Mucosa of stomach (tissue), 1 donor: ENCODE results near the gene ATP6V0A4.
"Not testable (repeated sequence)": the region's sequence is repeated elsewhere in the genome, so short reads cannot be mapped to it uniquely, and the experiment has no call there.

ENCODE experiments used
- H3K27me3 ChIP-seq: one replicate; pipeline ENCODE4 v1.7.0; 2013; ENCODE audit warnings: mild to moderate bottlenecking, low read length; ENCODE audit not compliant: control insufficient read depth, insufficient read depth
- H3K36me3 ChIP-seq: one replicate; pipeline ENCODE4 v1.7.0; 2013; ENCODE audit warnings: low read length; ENCODE audit not compliant: control insufficient read depth, insufficient read depth
- H3K4me1 ChIP-seq: one replicate; pipeline ENCODE4 v1.7.0; 2013; ENCODE audit warnings: mild to moderate bottlenecking, low read length; ENCODE audit not compliant: control insufficient read depth, insufficient read depth
- H3K4me3 ChIP-seq: one replicate; pipeline ENCODE4 v1.7.0; 2013; ENCODE audit warnings: low read length
- H3K9ac ChIP-seq: one replicate; pipeline ENCODE4 v1.7.0; 2013; ENCODE audit warnings: mild to moderate bottlenecking, low read length, moderate library complexity
- H3K9me3 ChIP-seq: one replicate; pipeline ENCODE4 v1.7.0; 2013; ENCODE audit warnings: mild to moderate bottlenecking, low read length, moderate library complexity; ENCODE audit not compliant: control insufficient read depth
- donor health status: Pancreatic carcinoma.

The ATP6V0A4 gene

GRCh38 chr7:138688037-138688436 is 110.0 kb downstream of the ATP6V0A4 start:
- not testable (repeated sequence) for H3K36me3 ChIP-seq, H3K4me3 ChIP-seq, H3K9me3 ChIP-seq, H3K4me1 ChIP-seq, H3K27me3 ChIP-seq, H3K9ac ChIP-seq

DNA sequence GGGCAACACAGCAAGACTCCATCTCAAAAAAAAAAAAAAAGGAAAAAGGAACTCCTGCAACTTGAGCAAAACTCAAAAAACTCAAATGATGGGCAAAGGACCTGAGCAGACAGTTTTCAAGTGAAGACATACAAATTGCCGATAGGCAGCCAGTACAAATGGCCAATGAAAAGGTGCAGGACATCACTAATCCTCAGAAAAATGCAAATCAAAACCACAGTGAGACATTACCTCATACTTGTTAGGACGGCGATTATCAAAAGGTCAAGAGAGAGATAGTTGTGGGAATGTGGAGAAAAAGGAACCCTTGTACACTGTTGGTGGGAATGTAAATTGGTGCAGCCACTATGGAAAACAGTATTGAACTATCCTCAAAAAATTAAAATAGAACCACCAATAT is 113.7 kb downstream of the ATP6V0A4 start:
- Histone ChIP-seq H3K27me3 (no peaks in the 10 kb centered on the region), H3K36me3 (no peaks in the 10 kb centered on the region), H3K9ac (no peak overlapping the region), H3K4me1 (no peaks in the 10 kb centered on the region), H3K4me3 (no peak overlapping the region), H3K9me3 (no peaks in the 10 kb centered on the region)

DNA sequence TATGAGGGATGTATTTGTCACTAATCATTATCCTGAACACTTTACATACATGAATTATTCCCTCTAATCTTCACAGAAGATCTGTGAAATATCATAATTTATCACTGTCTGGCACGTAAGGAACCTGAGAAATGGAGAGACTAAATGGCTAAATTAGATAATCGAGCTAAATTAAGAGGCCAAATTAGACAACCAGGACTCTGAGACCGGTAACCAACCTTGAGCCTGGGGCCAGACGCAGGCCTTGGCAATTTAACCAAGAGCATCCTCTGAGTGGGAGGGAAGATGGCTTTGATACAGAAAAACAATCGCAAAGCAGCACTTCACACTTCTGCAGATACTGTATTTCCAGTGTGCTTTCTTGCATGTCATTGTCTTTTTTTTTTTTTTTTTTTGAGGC is 118.2 kb downstream of the ATP6V0A4 start:
- Histone ChIP-seq H3K36me3 (no peaks in the 10 kb centered on the region), H3K9ac (no peak overlapping the region), H3K4me3 (no peak overlapping the region), H3K9me3 (no peaks in the 10 kb centered on the region), H3K27me3 (no peaks in the 10 kb centered on the region), H3K4me1 (no peaks in the 10 kb centered on the region)

DNA sequence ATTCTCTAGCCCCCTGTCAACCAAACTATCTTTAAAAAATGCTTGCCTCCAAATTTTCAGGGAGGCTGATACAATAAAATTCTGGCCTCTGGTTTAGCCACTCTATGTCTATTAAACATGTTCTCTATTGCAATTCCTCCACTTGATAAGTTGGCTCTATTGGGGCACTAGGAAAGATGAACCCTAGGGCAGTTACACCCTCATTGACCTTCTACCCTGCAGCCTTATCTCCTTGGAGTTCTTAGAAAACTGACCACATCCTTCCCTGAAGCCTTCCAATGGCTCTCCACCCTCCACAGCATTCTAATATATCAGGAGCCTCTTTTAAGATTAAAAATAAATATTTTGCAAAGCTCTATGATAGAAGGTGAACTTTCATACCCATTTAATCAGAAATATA is 127.4 kb downstream of the ATP6V0A4 start:
- Histone ChIP-seq H3K27me3 (no peaks in the 10 kb centered on the region), H3K36me3 (no peaks in the 10 kb centered on the region), H3K9ac (no peak overlapping the region), H3K4me3 (no peak overlapping the region), H3K9me3 (no peaks in the 10 kb centered on the region), H3K4me1 (no peaks in the 10 kb centered on the region)

DNA sequence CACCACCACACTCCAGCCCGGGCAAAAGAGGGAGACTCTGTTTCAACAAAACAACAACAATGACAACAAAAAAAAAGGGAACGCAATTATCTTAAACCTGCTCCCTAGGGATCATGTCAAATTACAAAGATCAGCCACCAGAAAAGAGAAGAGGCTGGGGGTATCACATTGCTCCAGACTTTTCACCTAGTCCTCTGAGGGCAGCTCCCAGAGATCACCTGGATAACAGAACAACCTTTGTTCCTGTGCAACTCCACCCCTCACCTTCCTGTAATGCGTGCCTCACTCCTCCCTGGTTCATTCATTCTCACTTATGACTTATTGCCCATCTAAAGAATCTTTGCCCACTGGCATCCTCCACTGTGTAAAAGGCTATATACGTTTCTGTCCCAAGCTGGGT is 128.6 kb downstream of the ATP6V0A4 start:
- no peaks in the 10 kb centered on the region for H3K27me3 ChIP-seq
- no peaks in the 10 kb centered on the region for H3K9me3 ChIP-seq
- no peaks in the 10 kb centered on the region for H3K36me3 ChIP-seq
- no peaks in the 10 kb centered on the region for H3K4me1 ChIP-seq
- no peak overlapping the region for H3K4me3 ChIP-seq
- H3K9ac ChIP-seq = no peak overlapping the region

DNA sequence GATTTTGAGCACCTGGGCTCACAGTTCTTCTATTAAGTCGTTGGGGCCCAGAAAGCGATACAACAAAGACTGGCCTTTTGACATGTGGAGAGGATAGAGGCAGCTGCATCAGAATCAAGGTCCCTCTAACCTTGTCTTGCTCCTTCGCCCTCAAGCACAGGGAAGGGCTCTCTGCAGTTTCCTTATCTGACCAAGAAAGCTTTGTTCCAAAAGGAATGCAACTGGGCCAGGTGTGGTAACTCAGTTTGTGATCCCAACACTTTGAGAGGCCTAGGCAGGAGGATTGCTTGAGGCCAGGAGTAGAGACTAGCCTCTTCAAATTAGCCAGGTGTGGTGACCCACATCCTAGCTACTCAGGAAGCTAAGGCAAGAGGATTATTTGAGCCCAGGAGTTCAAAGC is 129.1 kb downstream of the ATP6V0A4 start:
- H3K4me1 ChIP-seq = no peaks in the 10 kb centered on the region
- no peaks in the 10 kb centered on the region for H3K9me3 ChIP-seq
- no peaks in the 10 kb centered on the region for H3K36me3 ChIP-seq
- no peak overlapping the region for H3K9ac ChIP-seq
- H3K27me3 ChIP-seq = no peaks in the 10 kb centered on the region
- no peak overlapping the region for H3K4me3 ChIP-seq

- Histone ChIP-seq H3K27me3 (no peaks in the 10 kb centered on the region), H3K4me3 (no peak overlapping the region), H3K4me1 (no peaks in the 10 kb centered on the region), H3K36me3 (no peaks in the 10 kb centered on the region), H3K9ac (no peak overlapping the region), H3K9me3 (no peaks in the 10 kb centered on the region)
These were observed 129.8 kb downstream of the ATP6V0A4 start for GRCh38 chr7:138668229-138668596.

DNA sequence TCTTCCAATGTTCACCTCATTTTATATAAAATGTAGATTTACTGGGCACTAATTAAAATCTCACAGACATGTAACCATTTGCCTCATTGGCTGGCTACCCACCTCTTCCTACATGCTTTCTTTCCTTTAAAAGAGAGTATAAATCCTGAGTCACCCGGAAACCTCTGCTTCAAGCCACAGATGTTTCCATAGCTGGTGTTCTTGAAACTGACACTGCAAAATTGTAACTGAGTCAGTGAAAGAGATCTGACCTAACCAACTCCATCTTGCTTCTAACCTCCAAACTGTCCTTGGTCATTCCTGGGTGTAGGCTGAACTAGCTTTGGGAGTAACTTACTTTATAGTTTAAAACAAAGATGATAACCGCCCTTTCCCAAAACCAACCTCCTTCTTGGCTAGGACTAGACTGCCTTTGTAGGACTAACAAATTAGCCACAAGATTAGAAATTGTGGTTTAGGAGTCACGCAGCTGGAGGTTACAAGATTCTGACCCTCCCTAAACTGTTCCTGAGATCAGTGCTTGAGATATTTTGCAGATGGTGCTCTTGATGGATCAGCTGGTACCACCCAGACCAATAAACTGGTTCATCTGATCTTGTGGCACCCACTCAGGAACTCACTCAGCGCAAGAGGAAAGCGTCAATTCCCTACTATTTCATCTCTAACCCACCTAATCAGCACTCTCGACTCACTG is 130.3 kb downstream of the ATP6V0A4 start:
- no peak overlapping the region for H3K4me3 ChIP-seq
- no peaks in the 10 kb centered on the region for H3K27me3 ChIP-seq
- H3K9ac ChIP-seq = no peak overlapping the region
- no peaks in the 10 kb centered on the region for H3K9me3 ChIP-seq
- no peaks in the 10 kb centered on the region for H3K36me3 ChIP-seq
- no peaks in the 10 kb centered on the region for H3K4me1 ChIP-seq

- Histone ChIP-seq H3K9ac (no peak overlapping the region), H3K9me3 (no peaks in the 10 kb centered on the region), H3K36me3 (no peaks in the 10 kb centered on the region), H3K4me1 (no peaks in the 10 kb centered on the region), H3K4me3 (no peak overlapping the region), H3K27me3 (peaks cover under 1% of the 10 kb centered on the region)
These were observed 131.6 kb downstream of the ATP6V0A4 start for GRCh38 chr7:138666385-138666784.

DNA sequence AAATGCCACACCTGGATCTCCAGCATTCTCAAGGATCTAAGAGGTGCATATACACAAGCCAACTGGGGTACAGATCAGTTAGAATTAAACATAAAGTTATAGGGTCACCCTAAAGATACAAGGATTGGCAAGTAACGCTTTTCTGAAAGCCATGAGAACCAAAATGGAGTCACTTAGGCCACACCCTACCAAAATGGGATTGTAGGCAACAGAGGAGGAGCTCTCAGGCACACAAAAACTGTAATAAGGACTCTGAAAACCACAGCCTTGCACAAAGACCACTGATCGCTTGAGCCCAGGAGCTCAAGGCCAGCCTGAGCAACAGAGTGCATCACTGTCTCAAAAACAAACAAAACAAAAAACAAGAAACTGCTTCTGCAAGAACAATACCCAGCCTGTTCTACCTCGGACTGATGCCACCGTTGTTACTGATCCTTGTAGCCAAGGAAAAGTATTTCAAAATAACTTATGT is 132.3 kb downstream of the ATP6V0A4 start:
- H3K36me3 ChIP-seq = no peaks in the 10 kb centered on the region

GRCh38 chr7:138665249-138665648 is 132.7 kb downstream of the ATP6V0A4 start:
- peaks cover 5% of the 10 kb centered on the region for H3K27me3 ChIP-seq
- H3K9ac ChIP-seq = no peak overlapping the region

More for the DNA sequence above, 132.3 kb downstream of the ATP6V0A4 start:
- no peaks in the 10 kb centered on the region for H3K4me1 ChIP-seq
- H3K4me3 ChIP-seq = no peak overlapping the region
- no peaks in the 10 kb centered on the region for H3K9me3 ChIP-seq
- H3K27me3 ChIP-seq = peaks cover 5% of the 10 kb centered on the region
- H3K9ac ChIP-seq = no peak overlapping the region

DNA sequence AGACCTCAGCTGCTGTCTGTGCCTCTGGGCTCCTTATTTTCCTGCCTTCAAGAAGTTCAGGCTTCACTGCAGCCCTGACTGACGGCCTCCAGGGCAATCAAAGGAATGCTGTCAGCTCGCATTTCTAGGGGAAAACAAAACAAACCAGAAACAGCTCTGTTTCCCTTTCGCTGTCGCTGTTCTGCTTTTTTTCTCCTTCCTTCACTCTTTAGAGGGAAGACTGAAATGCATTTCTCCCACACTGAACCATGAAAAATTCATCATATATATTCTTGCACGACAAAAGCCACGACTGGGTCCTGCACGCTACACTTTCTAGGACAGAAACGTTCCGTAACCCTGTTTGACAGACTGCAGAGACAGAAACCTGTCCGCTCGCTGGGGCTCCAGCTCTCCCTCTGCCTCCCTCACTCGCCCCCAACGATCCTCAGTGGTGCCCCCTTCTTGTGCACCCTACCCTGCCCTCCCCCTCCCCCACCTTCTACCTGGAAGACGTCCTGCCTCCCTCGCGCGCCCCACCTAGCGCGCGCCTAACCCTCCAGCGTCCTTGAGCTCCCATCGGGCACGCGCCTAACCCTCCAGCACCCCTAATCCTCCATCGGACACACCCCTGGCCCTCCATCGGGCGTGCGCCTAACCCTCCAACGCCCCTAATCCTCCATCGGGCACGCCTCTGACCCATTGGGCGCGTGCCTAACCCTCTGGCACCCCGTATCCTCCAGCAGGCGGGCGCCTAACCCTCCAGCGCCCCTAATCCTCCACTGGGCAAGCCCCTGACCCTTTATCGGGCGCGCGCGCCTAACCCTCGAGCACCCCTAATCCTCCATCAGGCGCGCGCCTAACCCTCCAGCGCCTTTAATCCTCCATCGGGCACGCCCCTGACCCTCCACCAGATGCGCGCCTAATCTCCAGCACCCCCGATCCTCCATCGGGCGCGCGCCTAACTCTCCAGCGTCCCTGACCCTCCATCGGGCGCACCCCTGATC is 134.0 kb downstream of the ATP6V0A4 start:
- Histone ChIP-seq H3K36me3 (no peaks in the 10 kb centered on the region), H3K4me1 (no peaks in the 10 kb centered on the region), H3K9me3 (no peaks in the 10 kb centered on the region), H3K27me3 (peaks cover 5% of the 10 kb centered on the region), H3K9ac (peak overlapping the region; percentile 28), H3K4me3 (no peak overlapping the region)

More at GRCh38 chr7:138665249-138665648, 132.7 kb downstream of the ATP6V0A4 start:
- Histone ChIP-seq H3K9me3 (no peaks in the 10 kb centered on the region), H3K36me3 (no peaks in the 10 kb centered on the region), H3K4me3 (no peak overlapping the region), H3K4me1 (no peaks in the 10 kb centered on the region)
